IMR-90 (cell line): ENCODE data around the gene MLLT1. TPM values are rescaled to one million over a fixed set of nuclear protein-coding genes. Genes with fewer than 3 reads are reported as not detected.
A peak's percentile ranks its signal among the peaks of the same experiment; 100 is the strongest.

Source experiments
- ATAC-seq: fragments of 200-7000 bp; cut with Tn5 transposase; 2 replicates; pipeline ENCODE4 v1.9.1; 2020; ENCODE audit warnings: low read depth, mild to moderate bottlenecking, moderate library complexity
- BruUV-seq: library from RNA; stranded (reverse); fragments of 400-500 nt; replicated peaks from 2 replicates; lab custom pipeline; 2021; lab: Mats Ljungman, UMichigan
- CTCF ChIA-PET: fragments of 300-600 bp; formaldehyde crosslinking; extraction: SDS; loops from one replicate; lab custom pipeline; 2021; ENCODE audit warnings: antibody characterized with exemption; lab: Yijun Ruan, JAX
- POLR2A ChIA-PET: fragments of 300-600 bp; sonication (Branson Sonifier 250); formaldehyde crosslinking; loops from one replicate; lab custom pipeline; 2022; ENCODE audit warnings: antibody characterized with exemption; ENCODE audit not compliant: unreplicated experiment; lab: Charles Lee
- DNase-seq: peaks from one replicate; pipeline ENCODE4 v3.0.0; 2013
- H2AFZ ChIP-seq: replicated peaks from 2 replicates; pipeline ENCODE3; 2013; ENCODE audit warnings: low read length, mild to moderate bottlenecking; ENCODE audit not compliant: poor library complexity
- H2AK5ac ChIP-seq: 2 replicates; pipeline ENCODE4 v1.6.1; 2013; ENCODE audit warnings: low read depth, low read length, inconsistent platforms
- H2AK9ac ChIP-seq: replicated peaks from 2 replicates; pipeline ENCODE3; 2013; ENCODE audit warnings: mild to moderate bottlenecking, low read depth, low read length, moderate library complexity; ENCODE audit not compliant: poor library complexity
- H2BK120ac ChIP-seq: 2 replicates; pipeline ENCODE4 v1.6.1; 2013; ENCODE audit warnings: low read depth, low read length, inconsistent platforms
- H2BK15ac ChIP-seq: 3 replicates; pipeline ENCODE4 v1.6.1; 2013; ENCODE audit warnings: low read depth, low read length, inconsistent platforms
- H2BK20ac ChIP-seq: 2 replicates; pipeline ENCODE4 v1.6.1; 2013; ENCODE audit warnings: low read depth, mild to moderate bottlenecking, inconsistent platforms, low read length, moderate library complexity
- H2BK5ac ChIP-seq: 2 replicates; pipeline ENCODE4 v1.6.1; 2013; ENCODE audit warnings: mild to moderate bottlenecking, low read depth, low read length, inconsistent platforms; ENCODE audit not compliant: poor library complexity, severe bottlenecking
- H3K14ac ChIP-seq: replicated peaks from 2 replicates; pipeline ENCODE4 v1.6.1; 2013; ENCODE audit warnings: low read depth, low read length, inconsistent platforms
- H3K18ac ChIP-seq: 2 replicates; pipeline ENCODE4 v1.6.1; 2013; ENCODE audit warnings: low read depth, low read length, control low read depth
- H3K23ac ChIP-seq: 2 replicates; pipeline ENCODE4 v1.6.1; 2013; ENCODE audit warnings: low read depth, low read length, inconsistent platforms
- H3K27ac ChIP-seq: 2 replicates; pipeline ENCODE4 v1.5.1; 2013; ENCODE audit warnings: mild to moderate bottlenecking, control low read depth, low read length; ENCODE audit not compliant: insufficient read depth
- H3K27me3 ChIP-seq: 2 replicates; pipeline ENCODE4 v1.6.1; 2013; ENCODE audit warnings: low read length; ENCODE audit not compliant: control insufficient read depth, insufficient read depth
- H3K36me3 ChIP-seq: 2 replicates; pipeline ENCODE4 v1.6.1; 2013; ENCODE audit warnings: low read length, mixed read lengths; ENCODE audit not compliant: control insufficient read depth, insufficient read depth
- H3K4ac ChIP-seq: 2 replicates; pipeline ENCODE4 v1.6.1; 2013; ENCODE audit warnings: low read depth, low read length, inconsistent platforms
- H3K4me1 ChIP-seq: 2 replicates; pipeline ENCODE4 v1.6.1; 2013; ENCODE audit warnings: low read length, mixed read lengths; ENCODE audit not compliant: control insufficient read depth, insufficient read depth
- H3K4me2 ChIP-seq: 2 replicates; pipeline ENCODE4 v1.6.1; 2013; ENCODE audit warnings: low read depth, mild to moderate bottlenecking, control low read depth, low read length, moderate library complexity
- H3K4me3 ChIP-seq: 2 replicates; pipeline ENCODE4 v1.5.1; 2013; ENCODE audit warnings: low read depth, mild to moderate bottlenecking, control low read depth, low read length, moderate library complexity; ENCODE audit not compliant: insufficient read depth
- H3K56ac ChIP-seq: 2 replicates; pipeline ENCODE4 v1.6.1; 2013; ENCODE audit warnings: low read length, inconsistent platforms; ENCODE audit not compliant: insufficient read depth; ENCODE audit errors: extremely low read depth
- H3K79me1 ChIP-seq, 2 experiments: 2 replicates each; pipeline ENCODE4 v1.6.1; 2013; ENCODE audit warnings: low read length in 2 of 2, inconsistent platforms in 1 of 2, low read depth in 1 of 2
- H3K9ac ChIP-seq: 2 replicates; pipeline ENCODE4 v1.6.1; 2013; ENCODE audit warnings: low read depth, low read length, control low read depth
- H3K9me1 ChIP-seq: 2 replicates; pipeline ENCODE4 v1.6.1; 2013; ENCODE audit warnings: low read length, inconsistent platforms; ENCODE audit not compliant: insufficient read depth
- H3K9me3 ChIP-seq: 2 replicates; pipeline ENCODE4 v1.6.1; 2013; ENCODE audit warnings: low read length; ENCODE audit not compliant: control insufficient read depth, insufficient read depth
- H4K20me1 ChIP-seq: 2 replicates; pipeline ENCODE4 v1.6.1; 2013; ENCODE audit warnings: low read length, inconsistent platforms; ENCODE audit not compliant: insufficient read depth
- H4K5ac ChIP-seq: 2 replicates; pipeline ENCODE4 v1.6.1; 2013; ENCODE audit warnings: mild to moderate bottlenecking, low read depth, low read length, control low read depth
- H4K8ac ChIP-seq, 2 experiments: 2 replicates each; pipeline ENCODE4 v1.6.1; 2013; ENCODE audit warnings: low read depth in 2 of 2, low read length in 2 of 2, control low read depth in 1 of 2, inconsistent platforms in 1 of 2
- H4K91ac ChIP-seq: 2 replicates; pipeline ENCODE4 v1.6.1; 2013; ENCODE audit warnings: low read depth, low read length, inconsistent platforms; ENCODE audit not compliant: insufficient read depth
- CEBPB ChIP-seq: IDR thresholded peaks from 2 replicates; pipeline ENCODE4 v1.6.1; 2012; ENCODE audit warnings: low read depth, low read length, improper control_type of control experiment
- CHD1 ChIP-seq: IDR thresholded peaks from 2 replicates; pipeline ENCODE4 v1.6.1; 2012; ENCODE audit warnings: low read depth, low read length, improper control_type of control experiment
- FOS ChIP-seq: fragments of 150-350 bp; IDR thresholded peaks from 2 replicates; pipeline ENCODE4 v1.6.1; 2016; ENCODE audit warnings: low read depth, low read length
- MAZ ChIP-seq: IDR thresholded peaks from 2 replicates; pipeline ENCODE4 v1.6.1; 2012; ENCODE audit warnings: low read depth, mild to moderate bottlenecking, low read length, improper control_type of control experiment, moderate library complexity, borderline replicate concordance
- NFE2L2 ChIP-seq: fragments of 150-350 bp; IDR thresholded peaks from 2 replicates; pipeline ENCODE4 v1.6.1; 2016; ENCODE audit warnings: low read depth, mild to moderate bottlenecking, low read length
- POLR2A ChIP-seq: IDR thresholded peaks from 2 replicates; pipeline ENCODE4 v1.6.1; 2012; ENCODE audit warnings: mild to moderate bottlenecking, low read depth, low read length
- RFX5 ChIP-seq: IDR thresholded peaks from 2 replicates; pipeline ENCODE4 v1.8.0; 2012; ENCODE audit warnings: low read depth, mild to moderate bottlenecking, low read length, moderate library complexity
- SMC3 ChIP-seq: fragments of 150-350 bp; IDR thresholded peaks from 2 replicates; pipeline ENCODE4 v1.6.1; 2016; ENCODE audit warnings: low read depth, mild to moderate bottlenecking, antibody characterized with exemption, low read length, moderate library complexity
- USF2 ChIP-seq: fragments of 150-350 bp; IDR thresholded peaks from 2 replicates; pipeline ENCODE4 v1.6.1; 2017; ENCODE audit warnings: mild to moderate bottlenecking, antibody characterized with exemption, low read length, low read depth
- WGBS, 2 experiments: methylation state at CpG; one replicate each; pipeline versions ENCODE4 v1.1.5 to v1.1.7; 2013; ENCODE audit warnings: missing lambda C conversion rate in 2 of 2; ENCODE audit not compliant: insufficient read length in 1 of 2; ENCODE audit errors: extremely low coverage in 2 of 2; 5-methylcytosine and 5-hydroxymethylcytosine counted together
- dilution Hi-C: fragments of 300-500 bp; cut with HindIII; formaldehyde crosslinking; loops from one replicate; pipeline ENCODE4 v1.14.3; 2018; ENCODE audit warnings: low sequenced_read_pairs; ENCODE audit not compliant: unreplicated experiment
- in situ Hi-C: fragments of 300-500 bp; cut with MboI; formaldehyde crosslinking; loops from 3 replicates; pipeline ENCODE4 v1.14.3; 2019; ENCODE audit warnings: low sequenced_read_pairs, inconsistent platforms, mixed read lengths
- intact Hi-C: fragments of 100-400 bp; cut with micrococcal nuclease; formaldehyde crosslinking; loops from 2 replicates; pipeline ENCODE4 v1.10.0; 2022
- polyA plus RNA-seq, 3 experiments: library from polyadenylated mRNA; depleted of rRNA; stranded (reverse); fragments of >200 nt; gene quantifications; 2 replicates each; pipeline ENCODE4 v1.2.3, GENCODE V29; 2012; ENCODE audit warnings: low replicate concordance in 1 of 3
- total RNA-seq: library from RNA; depleted of rRNA; stranded (reverse); fragments of >200 nt; gene quantifications from 2 replicates; pipeline ENCODE4 v1.2.3, GENCODE V29; 2012

Gene MLLT1
- total and polyA plus RNA-seq, 2 of the 4 experiments (the other 2 are of a cell fraction), result 1.3 to 30.6 TPM

GRCh38 chr19:6209233-6209632, 70.5 kb downstream of the MLLT1 start:
- no peak overlapping the region for H3K18ac ChIP-seq
- H3K27me3 ChIP-seq, result no peaks in the 10 kb centered on the region
- H2BK20ac ChIP-seq, result no peak overlapping the region
- H3K9ac ChIP-seq, result no peak overlapping the region
- H2BK15ac ChIP-seq, result no peak overlapping the region
- POLR2A ChIA-PET, result no interaction called here
- H3K36me3 ChIP-seq, result peaks cover 22% of the 10 kb centered on the region
- no peak for TF ChIP-seq CEBPB
- no peak for TF ChIP-seq CHD1
- TF ChIP-seq POLR2A, result no peak
- no peak for TF ChIP-seq SMC3
- no peak for TF ChIP-seq MAZ
- no peak for TF ChIP-seq RFX5
- no peak for TF ChIP-seq USF2
- no peak for TF ChIP-seq FOS
- no peak for TF ChIP-seq NFE2L2
- no peaks in the 10 kb centered on the region for H4K20me1 ChIP-seq
- H4K91ac ChIP-seq, result no peak overlapping the region
- no peak overlapping the region for H3K4me2 ChIP-seq
- no TSS peak for BruUV-seq
- H3K4me1 ChIP-seq, result peaks cover 2% of the 10 kb centered on the region
- DNase-seq (no peak), ATAC-seq (no peak)
- H2AK5ac ChIP-seq, result no peak overlapping the region
- no peak overlapping the region for H3K4me3 ChIP-seq
- H3K79me1 ChIP-seq, result no peaks in the 10 kb centered on the region
- no peak overlapping the region for H2AK9ac ChIP-seq
- no peak overlapping the region for H2BK5ac ChIP-seq
- H2BK120ac ChIP-seq, result no peak overlapping the region
- CTCF ChIA-PET, result interaction anchor here (1.3 kb wide), 1 partner anchor 10 kb away, joined by 3 read pairs; no protein-coding TSS in a partner anchor
- H3K14ac ChIP-seq, result no peak overlapping the region
- H3K4ac ChIP-seq, result no peak overlapping the region
- H3K9me3 ChIP-seq, result no peaks in the 10 kb centered on the region
- H2AFZ ChIP-seq, result peak overlapping the region; percentile 11
- H3K27ac ChIP-seq, result no peak overlapping the region
- WGBS, 2 experiments, result 80% methylated on average over 1 of the region's 4 CpGs; no CpG with 5 or more reads in 1 of the 2 experiments
- H4K8ac ChIP-seq, result no peak overlapping the region
- intact Hi-C loops, result no loop called here
- H4K5ac ChIP-seq, result no peak overlapping the region
- in situ Hi-C loops, result no loop called here
- dilution Hi-C loops, result no loop called here
- H3K23ac ChIP-seq, result no peak overlapping the region
- H3K9me1 ChIP-seq, result no peaks in the 10 kb centered on the region
- no peak overlapping the region for H3K56ac ChIP-seq
